ENCODE data around the gene ACIN1. TPM values are rescaled to one million over a fixed set of nuclear protein-coding genes. Genes with fewer than 3 reads are reported as not detected.
A peak's percentile ranks its signal among the peaks of the same experiment; 100 is the strongest.

The ACIN1 gene
- total and polyA plus RNA-seq, 2 of the 13 experiments (the other 11 are each of a cell fraction or from before 2014, with no cell fraction given), result 165 to 183 TPM

DNA sequence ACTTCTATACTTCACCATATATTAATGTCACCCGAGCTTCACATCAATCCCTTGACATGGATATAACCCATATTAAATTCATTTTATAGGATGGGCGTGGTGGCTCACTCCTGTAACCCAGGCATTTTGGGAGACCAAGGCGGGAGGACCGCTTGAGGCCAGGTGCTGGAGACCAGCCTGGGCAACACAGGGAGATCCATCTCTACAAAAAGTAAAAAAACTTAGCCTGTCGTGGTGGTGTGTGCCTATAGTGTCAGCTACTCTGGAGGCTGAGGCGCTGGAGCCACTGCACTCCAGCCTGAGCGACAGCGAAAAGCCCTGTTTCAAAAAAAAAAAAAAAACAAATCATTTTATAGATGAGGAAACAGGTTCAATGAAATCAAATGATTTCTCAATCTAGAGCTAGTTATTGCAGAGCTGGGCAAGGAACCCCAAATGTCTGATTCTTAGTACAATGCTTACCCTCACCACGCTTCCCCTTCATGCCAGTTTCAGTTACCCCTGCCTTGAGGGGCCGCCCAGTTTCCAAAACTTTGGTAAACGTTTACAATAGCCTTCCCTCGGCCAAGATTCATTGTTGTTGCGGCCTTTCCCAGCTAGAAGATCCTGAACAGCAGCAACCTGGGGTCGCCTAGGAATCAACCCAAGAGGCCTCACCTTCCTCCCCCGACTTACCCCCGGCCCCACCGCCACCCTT, 61.0 kb downstream of the ACIN1 start (continued):
- TF ChIP-seq, protein P1, sequence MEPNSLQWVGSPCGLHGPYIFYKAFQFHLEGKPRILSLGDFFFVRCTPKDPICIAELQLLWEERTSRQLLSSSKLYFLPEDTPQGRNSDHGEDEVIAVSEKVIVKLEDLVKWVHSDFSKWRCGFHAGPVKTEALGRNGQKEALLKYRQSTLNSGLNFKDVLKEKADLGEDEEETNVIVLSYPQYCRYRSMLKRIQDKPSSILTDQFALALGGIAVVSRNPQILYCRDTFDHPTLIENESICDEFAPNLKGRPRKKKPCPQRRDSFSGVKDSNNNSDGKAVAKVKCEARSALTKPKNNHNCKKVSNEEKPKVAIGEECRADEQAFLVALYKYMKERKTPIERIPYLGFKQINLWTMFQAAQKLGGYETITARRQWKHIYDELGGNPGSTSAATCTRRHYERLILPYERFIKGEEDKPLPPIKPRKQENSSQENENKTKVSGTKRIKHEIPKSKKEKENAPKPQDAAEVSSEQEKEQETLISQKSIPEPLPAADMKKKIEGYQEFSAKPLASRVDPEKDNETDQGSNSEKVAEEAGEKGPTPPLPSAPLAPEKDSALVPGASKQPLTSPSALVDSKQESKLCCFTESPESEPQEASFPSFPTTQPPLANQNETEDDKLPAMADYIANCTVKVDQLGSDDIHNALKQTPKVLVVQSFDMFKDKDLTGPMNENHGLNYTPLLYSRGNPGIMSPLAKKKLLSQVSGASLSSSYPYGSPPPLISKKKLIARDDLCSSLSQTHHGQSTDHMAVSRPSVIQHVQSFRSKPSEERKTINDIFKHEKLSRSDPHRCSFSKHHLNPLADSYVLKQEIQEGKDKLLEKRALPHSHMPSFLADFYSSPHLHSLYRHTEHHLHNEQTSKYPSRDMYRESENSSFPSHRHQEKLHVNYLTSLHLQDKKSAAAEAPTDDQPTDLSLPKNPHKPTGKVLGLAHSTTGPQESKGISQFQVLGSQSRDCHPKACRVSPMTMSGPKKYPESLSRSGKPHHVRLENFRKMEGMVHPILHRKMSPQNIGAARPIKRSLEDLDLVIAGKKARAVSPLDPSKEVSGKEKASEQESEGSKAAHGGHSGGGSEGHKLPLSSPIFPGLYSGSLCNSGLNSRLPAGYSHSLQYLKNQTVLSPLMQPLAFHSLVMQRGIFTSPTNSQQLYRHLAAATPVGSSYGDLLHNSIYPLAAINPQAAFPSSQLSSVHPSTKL (CRISPR knock-in tag; IDR thresholded peaks at IDR 0.05), result no peak
- no peak for TF ChIP-seq REL (CRISPR knock-in tag; conservative IDR thresholded peaks at IDR 0.05)
- 0 out of 2 replicates have a peak, but pooled peaks have one; percentile 39 for TF ChIP-seq ZNF567 (CRISPR knock-in tag; IDR thresholded peaks at IDR 0.05; ENCODE audit: borderline replicate concordance)
- TF ChIP-seq ZNF556 (CRISPR knock-in tag; IDR thresholded peaks at IDR 0.05; ENCODE audit: borderline replicate concordance), result 0 out of 2 replicates have a peak, but pooled peaks have one; percentile 11
- no peak for TF ChIP-seq ZBTB10 (CRISPR knock-in tag; IDR thresholded peaks at IDR 0.05; ENCODE audit: borderline replicate concordance)
- TF ChIP-seq ESRRA (CRISPR knock-in tag; IDR thresholded peaks at IDR 0.05; ENCODE audit: low read depth), result peak; percentile 7; the same call in 1 of the 2 replicates
- TF ChIP-seq GFI1 (CRISPR knock-in tag; IDR thresholded peaks at IDR 0.05; ENCODE audit: borderline replicate concordance), result no peak
- TF ChIP-seq U2AF1 (optimal IDR thresholded peaks at IDR 0.05; ENCODE audit: low read depth, low read length), result no peak
- TF ChIP-seq ZSCAN5A (CRISPR knock-in tag; IDR thresholded peaks at IDR 0.05; ENCODE audit: borderline replicate concordance), result peak; percentile 26; the same call in 1 of the 2 replicates
- TF ChIP-seq SOX5 (CRISPR knock-in tag; IDR thresholded peaks at IDR 0.05; ENCODE audit: borderline replicate concordance), result no peak
- TF ChIP-seq, protein P2, sequence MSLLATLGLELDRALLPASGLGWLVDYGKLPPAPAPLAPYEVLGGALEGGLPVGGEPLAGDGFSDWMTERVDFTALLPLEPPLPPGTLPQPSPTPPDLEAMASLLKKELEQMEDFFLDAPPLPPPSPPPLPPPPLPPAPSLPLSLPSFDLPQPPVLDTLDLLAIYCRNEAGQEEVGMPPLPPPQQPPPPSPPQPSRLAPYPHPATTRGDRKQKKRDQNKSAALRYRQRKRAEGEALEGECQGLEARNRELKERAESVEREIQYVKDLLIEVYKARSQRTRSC (CRISPR knock-in tag; IDR thresholded peaks at IDR 0.05; ENCODE audit: low read depth), result no peak
- no peak for TF ChIP-seq TCF12 (IDR thresholded peaks at IDR 0.05)
- 0 out of 2 replicates have a peak, but pooled peaks have one; percentile 80 for TF ChIP-seq TCF12 (CRISPR knock-in tag; IDR thresholded peaks at IDR 0.05)
- no peak for TF ChIP-seq HMGA1 (CRISPR knock-in tag; conservative IDR thresholded peaks at IDR 0.05)
- TF ChIP-seq IKZF4 (CRISPR knock-in tag; IDR thresholded peaks at IDR 0.05; ENCODE audit: borderline replicate concordance, low read depth, not compliant biosample characterization), result peak; percentile 25

Measured in HepG2 (cell line).